Epithelial cell of prostate (primary cell): Measurements from ENCODE around the gene ATP7B.
"Not testable (repeated sequence)": the region's sequence is repeated elsewhere in the genome, so short reads cannot be mapped to it uniquely, and the experiment has no call there.

ENCODE experiments used
- DNase-seq: peaks from one replicate; pipeline ENCODE4 v3.0.0-alpha.2; 2011; ENCODE audit warnings: low read depth, low spot score
- H3K27ac ChIP-seq: fragments of 450-650 bp; 2 replicates; pipeline ENCODE4 v1.5.1; 2017; ENCODE audit warnings: mild to moderate bottlenecking

Gene ATP7B

GRCh38 chr13:52009946-52010345 is 1.3 kb downstream of the ATP7B start:
- H3K27ac ChIP-seq, result no peak overlapping the region
- no peak for DNase-seq

- H3K27ac ChIP-seq, result no peak overlapping the region
Measured at GRCh38 chr13:52006523-52007245, 4.6 kb downstream of the ATP7B start.

DNA sequence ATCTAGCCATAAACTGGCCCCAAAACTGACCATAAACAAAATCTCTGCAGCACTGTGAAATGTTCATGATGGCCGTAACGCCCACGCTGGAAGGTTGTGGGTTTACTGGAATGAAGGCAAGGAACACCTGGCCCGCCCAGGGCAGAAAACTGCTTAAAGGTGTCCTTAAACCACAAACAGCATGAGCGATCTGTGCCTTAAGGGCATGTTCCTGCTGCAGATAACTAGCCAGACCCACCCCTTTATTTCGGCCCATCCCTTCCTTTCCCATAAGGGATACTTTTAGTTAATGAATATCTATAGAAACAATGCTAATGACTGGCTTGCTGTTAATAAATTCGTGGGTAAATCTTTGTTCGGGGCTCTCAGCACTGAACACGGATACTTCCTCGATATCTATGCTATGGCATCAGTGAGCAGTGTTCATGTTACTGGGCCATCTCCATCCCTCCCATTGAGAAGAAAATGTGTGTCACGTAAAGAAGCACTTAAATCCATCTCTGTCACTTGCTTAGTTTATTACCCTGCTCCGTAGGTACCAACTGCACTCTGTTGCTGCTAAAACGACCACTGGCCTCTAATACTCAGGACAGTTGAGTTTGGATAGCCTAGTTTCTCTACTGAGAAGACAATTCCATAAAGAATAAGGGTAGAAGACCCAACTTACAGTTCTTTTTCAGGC is 5.3 kb downstream of the ATP7B start:
- H3K27ac ChIP-seq, result no peak overlapping the region

More at GRCh38 chr13:52006523-52007245, 4.6 kb downstream of the ATP7B start:
- DNase-seq, result no peak

DNA sequence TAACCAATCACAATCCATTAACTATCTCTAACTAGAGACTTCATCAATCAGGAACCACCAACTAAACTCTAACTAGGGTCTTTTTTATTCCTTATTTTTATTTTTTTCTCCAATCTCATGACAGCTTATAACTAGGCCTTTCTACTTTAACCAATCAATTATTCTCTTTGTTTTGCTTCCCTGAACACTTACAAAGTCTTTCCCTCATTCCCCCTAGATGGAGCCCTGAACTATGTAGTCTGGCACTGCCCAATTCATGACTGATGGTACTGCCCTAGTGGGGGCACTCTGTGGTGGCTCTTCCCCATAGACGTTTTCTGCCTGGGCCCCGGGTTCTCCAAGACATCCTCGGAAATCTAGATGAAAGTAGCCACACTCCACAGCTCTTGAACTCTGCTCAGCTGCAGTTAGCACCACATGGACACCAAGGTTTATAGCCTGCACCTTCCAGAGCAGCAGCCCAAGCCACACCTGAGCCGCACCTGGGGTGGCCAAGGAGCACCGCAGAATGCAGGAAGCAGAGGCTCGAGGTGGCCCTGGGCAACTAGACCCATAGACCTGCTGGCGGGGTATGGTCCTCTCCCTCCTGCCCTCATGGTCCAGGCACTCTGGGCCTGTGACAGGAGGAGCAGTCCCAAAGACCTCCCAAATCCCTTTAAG is 6.6 kb downstream of the ATP7B start:
- DNase-seq, result no peak
- no peak overlapping the region for H3K27ac ChIP-seq

More for the DNA sequence above, 5.3 kb downstream of the ATP7B start:
- no peak for DNase-seq

- H3K27ac ChIP-seq, result no peak overlapping the region
- DNase-seq, result no peak
Measured at GRCh38 chr13:52003541-52003940, 7.7 kb downstream of the ATP7B start.

DNA sequence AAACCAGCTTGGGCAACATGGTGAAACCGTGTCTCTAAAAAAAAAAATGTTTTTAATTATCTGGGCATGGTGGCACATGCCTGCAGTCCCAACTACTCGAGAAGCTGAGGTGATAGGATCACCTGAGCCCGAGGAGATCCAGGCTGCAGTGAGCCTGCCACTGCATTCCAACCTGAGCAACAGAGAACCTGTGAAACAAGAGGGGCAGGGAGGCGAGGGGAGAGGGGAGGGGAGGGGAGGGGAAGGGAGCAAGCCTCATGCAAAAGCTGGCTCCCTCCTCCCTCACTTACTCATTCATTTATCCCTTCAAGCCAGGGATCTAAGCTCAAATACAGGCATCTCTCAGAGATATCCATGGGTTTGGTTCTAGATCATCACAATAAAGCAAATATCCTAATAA is 8.9 kb downstream of the ATP7B start:
- no peak overlapping the region for H3K27ac ChIP-seq
- DNase-seq, result no peak

GRCh38 chr13:52001120-52001731 is 10.0 kb downstream of the ATP7B start:
- no peak for DNase-seq
- no peak overlapping the region for H3K27ac ChIP-seq

DNA sequence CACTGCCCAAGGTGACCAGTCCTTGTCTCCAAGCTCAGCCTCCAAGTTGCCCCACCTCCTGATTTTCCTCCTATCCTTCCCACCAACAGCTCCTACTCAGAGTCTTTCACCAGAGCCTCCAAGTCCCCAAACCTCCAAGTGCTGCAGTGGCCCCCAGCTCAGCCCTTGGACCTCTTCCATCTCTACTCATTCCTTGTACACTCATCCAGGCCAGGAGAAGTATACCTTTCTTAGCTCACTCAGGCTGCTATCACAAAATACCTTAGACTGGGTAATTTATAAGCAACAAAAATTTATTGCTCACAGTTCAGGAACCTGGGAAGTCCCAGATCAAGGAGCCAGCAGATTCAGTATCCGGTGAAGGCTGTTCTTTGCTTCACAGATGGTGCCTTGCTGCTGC is 11.3 kb downstream of the ATP7B start:
- DNase-seq, result no peak
- no peak overlapping the region for H3K27ac ChIP-seq

DNA sequence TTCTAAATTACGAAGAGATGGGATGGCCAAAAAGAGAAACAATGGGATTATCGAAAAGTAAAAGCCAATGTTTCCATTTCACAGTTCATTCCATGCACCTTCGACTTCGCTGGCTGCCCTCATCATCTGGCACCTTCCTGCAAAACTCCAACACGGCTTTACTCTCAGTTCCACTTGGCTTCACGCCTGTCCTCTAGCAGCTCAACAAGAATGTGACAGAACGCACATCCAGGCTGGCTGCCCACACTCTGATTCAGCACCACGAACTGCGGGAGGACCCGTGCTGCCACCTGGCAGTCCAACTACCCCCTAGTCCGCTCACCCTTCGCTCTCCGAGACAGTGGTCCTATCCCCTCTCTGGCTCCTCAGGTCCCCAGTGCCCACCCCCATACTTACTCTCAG is 11.7 kb downstream of the ATP7B start:
- DNase-seq, result no peak
- H3K27ac ChIP-seq, result no peak overlapping the region

GRCh38 chr13:51998723-51999509 is 12.3 kb downstream of the ATP7B start:
- DNase-seq, result no peak
- no peak overlapping the region for H3K27ac ChIP-seq

DNA sequence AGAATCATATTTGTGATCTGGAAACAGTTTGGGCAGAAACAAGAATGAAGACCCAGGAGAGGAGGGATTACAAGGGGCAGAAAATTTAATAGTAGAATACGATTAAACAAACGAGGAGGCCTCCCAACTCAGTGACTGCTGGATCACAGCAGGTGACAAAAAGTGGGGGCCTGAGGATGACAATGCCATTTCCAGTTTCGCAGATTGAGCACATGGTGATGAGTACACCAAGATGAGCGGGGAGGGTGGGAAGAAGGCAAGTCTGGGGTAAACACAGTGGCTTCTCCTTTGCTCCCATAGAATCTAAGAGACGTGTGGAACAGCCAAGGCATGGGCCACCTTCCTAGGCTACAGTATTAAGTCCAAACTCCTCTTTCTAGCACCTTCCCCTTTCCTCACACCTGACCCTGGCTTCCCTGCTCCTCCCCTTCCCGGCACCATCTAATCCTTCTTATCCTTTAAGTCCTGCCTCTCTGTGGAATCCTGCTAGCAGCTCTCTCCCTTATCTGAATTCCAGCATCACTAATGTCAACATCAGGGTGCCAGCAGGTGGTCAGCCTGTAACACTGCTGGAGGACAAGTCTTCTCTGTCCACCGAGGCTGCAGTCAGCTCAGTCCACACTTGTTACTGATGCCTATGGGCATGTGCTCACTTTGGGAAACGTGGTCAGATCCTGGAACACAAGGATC is 13.5 kb downstream of the ATP7B start:
- no peak for DNase-seq
- H3K27ac ChIP-seq, result no peak overlapping the region

DNA sequence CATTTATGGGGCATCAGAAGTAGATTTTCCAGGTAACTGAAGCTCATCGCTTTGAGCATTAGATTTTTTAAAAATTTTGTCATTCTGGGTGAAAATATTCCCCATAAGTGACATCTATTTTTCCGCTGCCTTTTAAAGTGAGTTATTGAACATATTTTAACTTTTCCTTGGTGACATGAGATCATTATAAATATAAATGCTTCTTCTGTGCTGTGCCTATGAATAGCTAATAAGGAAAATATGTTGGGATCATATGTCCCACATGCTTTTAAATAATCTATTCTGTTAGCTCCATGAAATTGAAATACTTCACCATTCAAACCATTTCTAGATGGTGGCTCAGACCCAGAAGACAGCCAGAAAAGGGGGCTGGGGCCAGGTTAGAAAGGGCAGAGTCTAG is 14.1 kb downstream of the ATP7B start:
- H3K27ac ChIP-seq, result no peak overlapping the region
- no peak for DNase-seq

DNA sequence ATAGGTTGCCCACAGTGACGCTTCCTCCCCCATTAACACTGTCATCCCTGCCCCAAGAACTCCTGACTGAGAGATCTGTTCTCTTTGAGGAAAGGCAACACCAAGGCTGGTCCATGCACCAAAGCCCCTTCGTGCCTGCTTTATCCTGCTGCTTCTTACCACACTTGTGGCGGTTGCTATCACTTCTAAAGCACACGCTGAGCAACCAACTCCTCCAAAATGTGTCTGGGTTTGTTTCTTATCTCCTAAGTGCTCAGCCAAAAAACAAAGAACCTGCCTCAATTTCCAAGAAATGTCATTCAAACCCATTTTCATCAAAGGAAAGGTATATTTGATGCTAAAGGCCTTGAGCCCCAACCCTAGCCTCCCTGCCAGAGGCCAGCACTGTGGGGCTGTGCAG is 14.6 kb downstream of the ATP7B start:
- H3K27ac ChIP-seq, result no peak overlapping the region
- DNase-seq, result no peak

DNA sequence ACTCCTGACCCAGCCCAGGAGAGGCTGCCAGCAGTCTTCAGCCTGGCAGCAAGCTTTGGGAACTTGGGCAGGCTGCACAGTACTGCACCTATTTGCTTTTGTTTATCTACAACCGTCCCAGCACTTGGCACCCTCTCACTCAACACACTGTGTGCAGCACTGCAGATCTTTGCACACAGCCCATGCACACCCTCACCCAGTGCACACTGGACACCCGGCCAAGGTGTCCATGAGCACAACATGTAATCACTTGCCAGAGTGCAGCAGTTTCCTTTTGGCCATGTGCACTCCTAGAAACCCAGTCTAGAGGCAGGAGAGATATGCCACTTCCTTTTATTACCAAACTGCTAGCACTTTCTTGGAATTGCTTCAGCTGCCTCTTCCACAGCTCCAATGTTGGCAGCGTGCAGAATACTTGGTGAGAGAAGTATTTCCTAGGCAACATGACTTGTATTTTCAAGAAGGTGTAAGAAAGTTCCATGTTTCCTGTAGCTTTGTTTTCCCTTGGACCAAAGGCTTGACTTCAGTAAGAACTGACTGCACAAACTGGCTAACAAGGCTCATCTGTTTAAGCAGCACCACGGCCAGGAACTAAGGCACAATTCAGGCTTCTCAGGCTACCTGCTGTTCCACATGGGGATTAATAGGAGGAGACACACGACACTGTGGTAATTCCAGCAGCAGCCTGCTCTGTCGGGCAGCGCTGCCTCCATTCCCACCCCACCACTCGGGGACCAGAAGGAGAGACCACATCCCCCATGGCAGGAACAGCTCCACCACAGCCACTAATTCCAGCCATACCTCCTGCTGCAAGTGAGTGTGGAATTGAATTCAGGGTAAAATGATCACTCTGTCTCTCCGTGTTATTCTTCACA is 15.3 kb downstream of the ATP7B start:
- H3K27ac ChIP-seq, result peak overlapping the region; percentile 2
- no peak for DNase-seq

DNA sequence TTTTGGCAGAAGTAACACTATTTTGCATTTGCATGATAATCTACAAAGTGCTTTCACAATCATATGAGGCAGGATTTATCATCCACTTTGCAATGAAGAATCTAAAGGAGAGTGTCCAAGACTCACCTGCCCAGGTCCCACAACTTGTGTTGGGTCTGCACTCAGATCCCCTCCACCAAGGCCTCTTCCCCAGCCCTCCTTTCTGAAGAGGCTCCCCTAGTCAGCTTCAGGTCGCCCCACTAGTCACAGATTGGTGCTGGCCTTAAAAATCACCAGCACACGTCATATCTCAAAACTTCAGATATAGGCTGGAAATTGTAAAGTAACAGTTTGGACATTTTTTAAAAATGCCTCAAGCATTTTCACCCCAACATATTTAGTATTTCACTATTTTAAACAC is 17.5 kb downstream of the ATP7B start:
- DNase-seq, result no peak
- H3K27ac ChIP-seq, result no peak overlapping the region

DNA sequence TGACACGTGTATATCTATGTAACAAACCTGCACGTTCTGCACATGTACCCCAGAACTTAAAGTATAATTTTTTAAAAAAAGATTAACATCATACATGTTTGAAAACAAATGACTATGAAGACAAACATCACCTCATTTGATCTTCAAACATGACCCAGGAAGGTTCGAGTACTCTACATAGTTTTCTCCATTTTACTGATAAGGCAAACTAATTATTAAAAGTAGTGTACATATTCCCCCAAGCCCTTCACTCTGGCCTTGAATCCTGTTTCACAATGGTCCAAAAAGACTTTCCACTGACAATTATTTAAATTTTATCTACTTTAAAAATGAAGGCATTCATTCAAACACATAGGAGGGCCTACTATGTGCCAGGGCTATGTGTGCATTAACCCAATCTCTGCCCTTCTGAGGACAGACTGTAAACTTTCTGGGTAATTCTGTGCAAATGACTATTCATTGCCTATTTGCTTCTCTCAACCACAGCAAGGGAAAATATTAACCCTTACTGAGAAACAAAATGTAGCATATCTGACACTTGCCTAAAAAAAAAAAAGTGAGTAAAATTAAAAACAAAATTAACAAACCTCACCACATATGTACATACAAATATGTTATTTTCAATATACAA is 22.1 kb downstream of the ATP7B start:
- no peak overlapping the region for H3K27ac ChIP-seq
- no peak for DNase-seq

GRCh38 chr13:51984904-51985303 is 26.3 kb downstream of the ATP7B start:
- not testable (repeated sequence) for H3K27ac ChIP-seq, DNase-seq

GRCh38 chr13:51983292-51983691 is 28.0 kb downstream of the ATP7B start:
- not testable (repeated sequence) for H3K27ac ChIP-seq, DNase-seq
